ENCODE measurements around the gene RACGAP1. TPM values are rescaled to one million over a fixed set of nuclear protein-coding genes. Genes with fewer than 3 reads are reported as not detected.

The RACGAP1 gene
- total RNA-seq, 4 donors from 2014 or later, result 20.1 to 44.7 (median 33.6) TPM

DNA sequence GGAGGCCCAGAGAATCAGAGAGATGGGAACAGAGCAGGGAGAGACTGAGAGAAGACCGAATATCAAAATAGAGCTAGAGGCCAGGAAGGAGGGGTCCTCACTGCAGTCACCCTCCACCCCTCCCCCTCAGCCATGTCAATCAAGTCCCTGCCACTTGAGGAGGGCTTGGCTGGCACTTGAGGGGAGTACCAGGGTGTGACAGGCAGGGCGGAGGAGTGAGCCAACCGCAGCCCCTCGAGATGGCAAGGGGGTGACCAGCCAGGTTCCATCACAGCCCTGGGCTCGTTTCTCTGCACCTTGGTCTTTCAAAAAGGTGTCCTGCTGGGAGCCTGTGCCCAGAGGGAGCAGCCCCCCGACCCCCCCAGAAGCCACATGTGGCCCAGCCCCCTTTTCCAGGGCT, 59.5 kb downstream of the RACGAP1 start:
- Histone ChIP-seq H3K4me3 (no peak overlapping the region), H3K36me3 (no peaks in the 10 kb centered on the region), H3K27ac (no peak overlapping the region), H3K4me1 (peaks cover 28 to 49% (median 29%) of the 10 kb centered on the region in 3 donors), H3K27me3 (peaks cover 0 to 95% (median 3%) of the 10 kb centered on the region in 4 donors), H3K9me3 (no peaks in the 10 kb centered on the region)
- DNase-seq, result no peak
- intact Hi-C loops (cut with DNase I), result loop anchor here (5.0 to 10.0 kb wide), 2 partner anchors 91 to 101 kb away; partner anchors contain the start of gene ASIC1
- 79% methylated on average over 2 of the region's 6 CpGs; no CpG with 5 or more reads in 1 of the 2 donors for WGBS, 2 donors
- TF ChIP-seq POLR2A (IDR thresholded peaks at IDR 0.05), result no peak
- TF ChIP-seq, protein P1, sequence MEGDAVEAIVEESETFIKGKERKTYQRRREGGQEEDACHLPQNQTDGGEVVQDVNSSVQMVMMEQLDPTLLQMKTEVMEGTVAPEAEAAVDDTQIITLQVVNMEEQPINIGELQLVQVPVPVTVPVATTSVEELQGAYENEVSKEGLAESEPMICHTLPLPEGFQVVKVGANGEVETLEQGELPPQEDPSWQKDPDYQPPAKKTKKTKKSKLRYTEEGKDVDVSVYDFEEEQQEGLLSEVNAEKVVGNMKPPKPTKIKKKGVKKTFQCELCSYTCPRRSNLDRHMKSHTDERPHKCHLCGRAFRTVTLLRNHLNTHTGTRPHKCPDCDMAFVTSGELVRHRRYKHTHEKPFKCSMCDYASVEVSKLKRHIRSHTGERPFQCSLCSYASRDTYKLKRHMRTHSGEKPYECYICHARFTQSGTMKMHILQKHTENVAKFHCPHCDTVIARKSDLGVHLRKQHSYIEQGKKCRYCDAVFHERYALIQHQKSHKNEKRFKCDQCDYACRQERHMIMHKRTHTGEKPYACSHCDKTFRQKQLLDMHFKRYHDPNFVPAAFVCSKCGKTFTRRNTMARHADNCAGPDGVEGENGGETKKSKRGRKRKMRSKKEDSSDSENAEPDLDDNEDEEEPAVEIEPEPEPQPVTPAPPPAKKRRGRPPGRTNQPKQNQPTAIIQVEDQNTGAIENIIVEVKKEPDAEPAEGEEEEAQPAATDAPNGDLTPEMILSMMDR (IDR thresholded peaks at IDR 0.05), result no peak

GRCh38 chr12:49964849-49965624, 60.3 kb downstream of the RACGAP1 start:
- Histone ChIP-seq H3K27me3 (peaks cover 0 to 95% (median 5%) of the 10 kb centered on the region in 4 donors), H3K9me3 (no peaks in the 10 kb centered on the region), H3K4me3 (no peak overlapping the region), H3K36me3 (no peaks in the 10 kb centered on the region), H3K4me1 (peaks cover 29 to 52% (median 31%) of the 10 kb centered on the region in 3 donors), H3K27ac (no peak overlapping the region)
- 71 to 88% methylated on average over 2 to 3 of the region's 13 CpGs for WGBS, 2 donors
- intact Hi-C loops (cut with DNase I), result loop anchor here (5.0 to 10.0 kb wide), 2 partner anchors 92 to 100 kb away; partner anchors contain the start of gene ASIC1
- no peak for DNase-seq
- TF ChIP-seq, protein P1 (IDR thresholded peaks at IDR 0.05), result no peak
- no peak for TF ChIP-seq POLR2A (IDR thresholded peaks at IDR 0.05)

- intact Hi-C loops (cut with DNase I), result loop anchor here (10.0 kb wide), 1 partner anchor 99 kb away; no protein-coding TSS in a partner anchor
- H3K9me3 ChIP-seq, result no peaks in the 10 kb centered on the region
- DNase-seq, result no peak
- no peaks in the 10 kb centered on the region for H3K36me3 ChIP-seq
- 81 to 87% methylated on average over 10 to 11 of the region's 17 CpGs for WGBS, 2 donors
- H3K4me3 ChIP-seq, result peak overlapping the region in 1 of 4 donors; percentile 63
- peaks cover 29 to 59% (median 31%) of the 10 kb centered on the region in 3 donors for H3K4me1 ChIP-seq
- TF ChIP-seq, protein P1 (IDR thresholded peaks at IDR 0.05), result no peak
- no peak for TF ChIP-seq POLR2A (IDR thresholded peaks at IDR 0.05)
- peak overlapping the region in 1 of 4 donors; percentile 26 for H3K27ac ChIP-seq
- H3K27me3 ChIP-seq, result peaks cover 0 to 95% (median 5%) of the 10 kb centered on the region in 4 donors
Observed at GRCh38 chr12:49963976-49964815, 61.1 kb downstream of the RACGAP1 start.

GRCh38 chr12:49962861-49963765, 62.2 kb downstream of the RACGAP1 start:
- intact Hi-C loops (cut with DNase I), result loop anchor here (10.0 kb wide), 1 partner anchor 98 kb away; no protein-coding TSS in a partner anchor
- Histone ChIP-seq H3K4me3 (peak overlapping the region in 1 of 4 donors; percentile 63), H3K36me3 (no peaks in the 10 kb centered on the region), H3K27me3 (peaks cover 0 to 95% (median 5%) of the 10 kb centered on the region in 4 donors), H3K9me3 (no peaks in the 10 kb centered on the region), H3K27ac (no peak overlapping the region), H3K4me1 (peaks cover 29 to 59% (median 31%) of the 10 kb centered on the region in 3 donors)
- WGBS, 2 donors, result 43 to 71% methylated on average over 15 to 16 of the region's 21 CpGs
- DNase-seq, result no peak
- TF ChIP-seq POLR2A (IDR thresholded peaks at IDR 0.05), result no peak
